OCI-LY7 (cell line): Measurements from ENCODE around the gene ENDOD1. TPM values are rescaled to one million over a fixed set of nuclear protein-coding genes. Genes with fewer than 3 reads are reported as not detected.

Experiments
- BruUV-seq: library from RNA; stranded (reverse); fragments of 400-500 nt; replicated peaks from 2 replicates; lab custom pipeline; 2021; lab: Mats Ljungman, UMichigan
- CTCF ChIA-PET: fragments of 300-600 bp; sonication (Branson Sonifier 250); formaldehyde crosslinking; loops from one replicate; lab custom pipeline; 2022; ENCODE audit warnings: antibody characterized with exemption; ENCODE audit not compliant: unreplicated experiment; lab: Charles Lee
- POLR2A ChIA-PET: fragments of 300-600 bp; sonication (Branson Sonifier 250); formaldehyde crosslinking; loops from one replicate; lab custom pipeline; 2022; ENCODE audit warnings: antibody characterized with exemption; lab: Charles Lee
- DNase-seq: peaks from one replicate; pipeline ENCODE4 v3.0.0-alpha.2; 2015; ENCODE audit warnings: low spot score
- H2AFZ ChIP-seq: fragments of 200-600 bp; sonication (generic), shearing (Covaris generic); 2 replicates; pipeline ENCODE4 v1.6.1; 2014; ENCODE audit warnings: mild to moderate bottlenecking, antibody characterized with exemption, low read length, moderate library complexity
- H3K27ac ChIP-seq: fragments of 200-600 bp; sonication (generic); 2 replicates; pipeline ENCODE4 v1.5.1; 2014; ENCODE audit warnings: mixed run types, low read depth, mild to moderate bottlenecking, moderate library complexity, low read length, inconsistent platforms; ENCODE audit not compliant: poor library complexity, severe bottlenecking
- H3K36me3 ChIP-seq: fragments of 200-600 bp; sonication (generic); 2 replicates; pipeline ENCODE4 v1.6.1; 2014; ENCODE audit warnings: mild to moderate bottlenecking, antibody characterized with exemption, low read length, moderate library complexity, mixed read lengths; ENCODE audit not compliant: insufficient read depth
- H3K4me1 ChIP-seq: fragments of 200-600 bp; sonication (generic); 2 replicates; pipeline ENCODE4 v1.5.1; 2014; ENCODE audit warnings: mild to moderate bottlenecking, low read length; ENCODE audit not compliant: insufficient read depth, poor library complexity, severe bottlenecking
- H3K4me2 ChIP-seq: fragments of 200-600 bp; sonication (generic); 2 replicates; pipeline ENCODE4 v1.6.1; 2014; ENCODE audit warnings: mild to moderate bottlenecking, low read length
- H3K4me3 ChIP-seq: fragments of 200-600 bp; sonication (generic); 2 replicates; pipeline ENCODE4 v1.5.1; 2014; ENCODE audit warnings: mild to moderate bottlenecking, low read depth, low read length; ENCODE audit not compliant: poor library complexity, severe bottlenecking
- H3K79me2 ChIP-seq: fragments of 200-600 bp; sonication (generic); 2 replicates; pipeline ENCODE4 v1.6.1; 2016; ENCODE audit warnings: low read depth, mild to moderate bottlenecking, low read length, moderate library complexity, mixed read lengths; ENCODE audit not compliant: insufficient read depth
- H3K9me2 ChIP-seq: fragments of 200-600 bp; sonication (generic); 2 replicates; pipeline ENCODE4 v1.6.1; 2016; ENCODE audit warnings: mild to moderate bottlenecking, low read length, mixed read lengths; ENCODE audit not compliant: insufficient read depth
- H3K9me3 ChIP-seq: fragments of 200-600 bp; sonication (generic); 2 replicates; pipeline ENCODE4 v1.6.1; 2014; ENCODE audit warnings: mild to moderate bottlenecking, mixed run types, low read length, mixed read lengths
- H4K20me1 ChIP-seq: fragments of 200-600 bp; sonication (generic); 2 replicates; pipeline ENCODE4 v1.6.1; 2014; ENCODE audit warnings: mild to moderate bottlenecking, antibody characterized with exemption, low read length, moderate library complexity, mixed read lengths; ENCODE audit not compliant: insufficient read depth
- CTCF ChIP-seq: fragments of 200-600 bp; sonication (generic); conservative IDR thresholded peaks from 2 replicates; pipeline ENCODE4 v1.5.1; 2014; ENCODE audit warnings: mild to moderate bottlenecking, antibody characterized with exemption, low read length, moderate library complexity, mixed read lengths
- EZH2phosphoT487 ChIP-seq: fragments of 200-600 bp; sonication (generic); IDR thresholded peaks from 2 replicates; pipeline ENCODE4 v1.6.1; 2018; ENCODE audit warnings: low read depth, borderline replicate concordance, mild to moderate bottlenecking, mixed run types, antibody characterized with exemption, low read length, moderate library complexity, mixed read lengths
- intact Hi-C: fragments of 100-400 bp; cut with micrococcal nuclease; formaldehyde crosslinking; loops from one replicate; pipeline ENCODE4 v1.10.0; 2022; ENCODE audit not compliant: unreplicated experiment
- total RNA-seq, 2 experiments: library from RNA; depleted of rRNA in 1 of 2; stranded (reverse); fragments of >200 nt in 1 of 2; shearing (Covaris generic) in 1 of 2; gene quantifications; 2 replicates each; pipeline ENCODE4 v1.2.3, GENCODE V29; 2014 to 2022

ENDOD1 gene
- total RNA-seq, 2 experiments from 2014 or later = 20.4 to 22.5 TPM

- no peaks in the 10 kb centered on the region for H3K36me3 ChIP-seq
- no TSS peak for BruUV-seq
- intact Hi-C loops = no loop called here
- H3K4me2 ChIP-seq = no peak overlapping the region
- H3K4me1 ChIP-seq = peaks cover 26% of the 10 kb centered on the region
- ChIA-PET POLR2A (interaction anchor here (0.7 kb wide), 1 partner anchor 11 kb away, joined by 3 read pairs; no protein-coding TSS in a partner anchor), CTCF (no interaction called here)
- TF ChIP-seq CTCF (no peak), EZH2phosphoT487 (no peak)
- no peaks in the 10 kb centered on the region for H3K9me3 ChIP-seq
- DNase-seq = no peak
- H4K20me1 ChIP-seq = no peaks in the 10 kb centered on the region; the same call in 1 of the 2 replicates
- no peak overlapping the region for H3K4me3 ChIP-seq
- no peak overlapping the region for H2AFZ ChIP-seq
- H3K27ac ChIP-seq = no peak overlapping the region
- no peaks in the 10 kb centered on the region for H3K9me2 ChIP-seq
- H3K79me2 ChIP-seq = peaks cover 15% of the 10 kb centered on the region; the same call in 1 of the 2 replicates
Observed at GRCh38 chr11:95086836-95087570, 2.6 kb upstream of the ENDOD1 start.

- H3K9me3 ChIP-seq = no peaks in the 10 kb centered on the region
- CTCF ChIA-PET = interaction anchor here (2.5 kb wide), 1 partner anchor 22 kb away, joined by 15 read pairs; the partner anchor contains the start of gene SRSF8
- H3K4me3 ChIP-seq = peak overlapping the region; percentile 82
- H3K4me2 ChIP-seq = peak overlapping the region; percentile 89
- H3K36me3 ChIP-seq = no peaks in the 10 kb centered on the region
- no peak for DNase-seq
- peaks cover 47% of the 10 kb centered on the region for H3K4me1 ChIP-seq
- H4K20me1 ChIP-seq = no peaks in the 10 kb centered on the region; the same call in 1 of the 2 replicates
- BruUV-seq = TSS peak; percentile 59
- peak overlapping the region; percentile 47 for H3K27ac ChIP-seq
- TF ChIP-seq EZH2phosphoT487 = no peak
- no peak; the same call in 1 of the 2 replicates for TF ChIP-seq CTCF
- POLR2A ChIA-PET = interaction anchor here (0.6 to 4.0 kb wide), 12 partner anchors 13 to 1333 kb away, joined by 3 to 68 read pairs (median 3); partner anchors contain the start of genes SESN3 and SRSF8
- intact Hi-C loops = loop anchor here (1.0 kb wide), 1 partner anchor 21 kb away; no protein-coding TSS in a partner anchor
- peak overlapping the region; percentile 89 for H2AFZ ChIP-seq
- H3K79me2 ChIP-seq = peaks cover 20% of the 10 kb centered on the region; the same call in 1 of the 2 replicates
- no peaks in the 10 kb centered on the region for H3K9me2 ChIP-seq
Observed at GRCh38 chr11:95088946-95089619, 563 bp upstream of the ENDOD1 start.
